ENCODE measurements around the gene ALKBH5.
"Not testable (repeated sequence)": the region's sequence is repeated elsewhere in the genome, so short reads cannot be mapped to it uniquely, and the experiment has no call there.

Gene ALKBH5

DNA sequence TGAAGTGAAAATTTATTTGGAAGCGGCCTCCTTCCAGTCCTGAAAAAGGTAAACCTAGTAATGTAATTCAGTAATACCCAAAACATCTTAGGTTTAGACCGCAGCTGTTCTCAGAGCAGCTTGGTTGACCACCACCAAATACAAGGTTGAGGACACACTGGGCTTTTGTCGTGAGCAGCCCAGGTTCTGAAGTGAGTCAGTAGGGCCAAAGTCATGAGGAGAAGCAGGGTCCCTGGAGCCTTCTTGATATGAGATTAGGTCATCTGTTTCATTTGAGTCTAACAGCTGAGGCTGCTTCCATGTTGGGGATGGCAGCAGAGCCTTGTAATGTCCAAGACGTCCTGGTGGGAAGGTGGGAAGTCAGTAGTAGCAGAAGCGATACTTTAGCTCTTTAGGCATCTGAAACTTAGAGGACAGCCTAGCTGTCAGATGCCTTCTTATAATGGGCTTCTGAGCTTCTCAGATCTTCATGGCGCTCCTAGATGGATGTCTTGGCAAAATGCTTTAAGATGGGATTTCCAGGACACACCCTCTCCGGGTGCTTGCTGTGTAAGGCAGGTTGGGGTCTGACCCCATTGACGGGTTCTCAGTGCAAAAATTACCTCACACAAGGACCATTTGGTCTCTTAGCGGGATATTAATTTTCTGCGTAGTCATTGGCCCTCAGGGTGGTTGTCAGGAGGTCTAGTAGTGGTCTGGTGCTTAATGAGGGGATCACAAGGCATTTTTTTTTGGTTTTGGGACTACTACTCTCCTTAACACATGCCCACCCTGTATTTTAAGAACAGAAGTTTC, 2.4 kb downstream of the ALKBH5 start:
- no peak for DNase-seq (ENCODE audit: low read depth, low spot score)

DNA sequence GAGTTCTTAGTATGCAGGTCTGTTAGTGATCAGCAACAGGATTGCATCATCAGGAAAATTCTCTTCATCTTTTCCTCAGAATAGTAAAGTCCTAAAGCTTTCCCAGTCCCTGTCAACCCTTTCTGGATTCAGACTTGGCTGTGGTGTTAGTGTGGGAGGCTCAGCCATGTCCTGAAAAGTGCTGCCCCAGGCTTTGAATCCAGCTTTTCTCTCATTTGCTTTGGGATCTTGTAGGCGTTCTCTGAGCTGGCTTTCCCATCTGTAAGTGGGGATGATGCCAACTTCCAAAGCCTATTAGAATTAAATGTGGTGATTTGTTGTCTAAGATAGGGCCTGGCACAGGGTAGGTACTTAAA, 3.0 kb downstream of the ALKBH5 start:
- no peak for DNase-seq (ENCODE audit: low read depth, low spot score)

DNA sequence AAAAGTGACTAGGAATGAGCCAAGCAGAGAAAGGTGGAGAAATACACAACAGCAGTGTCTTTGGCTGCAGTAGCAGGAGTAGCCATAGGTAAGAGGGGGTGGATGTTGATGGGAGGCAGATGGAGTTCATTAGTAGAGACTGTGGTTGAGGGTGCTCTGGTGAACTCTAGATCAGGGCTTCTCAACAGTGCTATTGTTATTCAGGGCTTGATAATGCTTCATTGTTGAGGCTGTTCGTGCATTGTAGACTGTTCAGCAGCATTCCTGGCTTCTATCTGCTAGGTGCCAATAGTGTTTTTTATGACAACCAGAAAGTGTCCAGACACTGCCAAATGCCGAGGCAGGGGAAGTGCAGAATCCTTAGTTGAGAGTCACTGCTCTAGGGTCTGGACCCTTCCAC, 3.6 kb downstream of the ALKBH5 start:
- DNase-seq (ENCODE audit: low read depth, low spot score) = no peak

DNA sequence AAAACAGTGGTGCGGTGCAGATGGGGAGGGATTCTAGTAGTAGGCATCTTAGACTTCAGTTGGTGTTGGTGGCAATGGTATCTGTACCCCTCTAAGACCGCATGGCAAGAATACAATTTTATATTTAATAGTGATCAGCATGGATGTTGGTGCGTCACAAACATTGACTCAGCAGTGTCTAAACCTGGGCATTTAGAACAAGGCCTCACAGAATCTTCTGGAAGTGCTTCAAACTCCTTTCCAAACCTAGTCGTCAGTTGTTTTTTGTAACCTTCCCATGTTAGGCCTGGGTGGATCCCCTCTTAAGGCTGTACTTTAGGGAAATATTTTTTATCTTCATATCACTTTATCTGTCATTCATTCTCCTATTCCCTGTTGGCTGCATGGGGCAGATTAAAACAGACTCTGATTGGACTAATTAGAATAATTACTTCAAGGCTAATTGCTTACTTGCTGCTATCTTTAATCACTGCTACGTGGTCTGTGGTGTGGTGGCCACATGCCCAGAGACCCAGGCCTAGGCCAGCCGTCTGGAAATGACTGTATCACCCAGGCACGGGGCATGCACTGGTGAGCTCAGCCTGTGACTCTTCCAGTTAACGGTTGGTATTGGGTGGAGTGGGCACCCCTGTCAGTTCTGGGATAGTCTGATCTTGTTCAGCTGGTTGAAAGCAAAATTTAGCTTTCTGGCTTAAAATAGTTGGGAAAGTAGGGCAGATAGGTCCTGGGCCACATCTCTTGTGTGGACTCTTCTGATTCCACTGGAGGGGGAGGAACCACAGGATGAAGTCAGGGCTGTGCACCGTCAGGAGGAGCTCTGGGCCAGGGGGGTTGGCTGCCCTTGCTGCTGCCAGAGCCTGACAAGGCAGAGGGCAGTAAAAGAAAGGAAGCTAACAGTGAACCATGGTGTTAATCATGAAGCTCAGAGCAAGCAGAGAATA, 4.5 kb downstream of the ALKBH5 start:
- no peak for DNase-seq (ENCODE audit: low read depth, low spot score)

GRCh38 chr17:18190628-18191235, 7.1 kb downstream of the ALKBH5 start:
- DNase-seq (ENCODE audit: low read depth, low spot score) = no peak

- DNase-seq (ENCODE audit: low read depth, low spot score) = no peak
Observed at GRCh38 chr17:18191236-18191667, 7.6 kb downstream of the ALKBH5 start.

DNA sequence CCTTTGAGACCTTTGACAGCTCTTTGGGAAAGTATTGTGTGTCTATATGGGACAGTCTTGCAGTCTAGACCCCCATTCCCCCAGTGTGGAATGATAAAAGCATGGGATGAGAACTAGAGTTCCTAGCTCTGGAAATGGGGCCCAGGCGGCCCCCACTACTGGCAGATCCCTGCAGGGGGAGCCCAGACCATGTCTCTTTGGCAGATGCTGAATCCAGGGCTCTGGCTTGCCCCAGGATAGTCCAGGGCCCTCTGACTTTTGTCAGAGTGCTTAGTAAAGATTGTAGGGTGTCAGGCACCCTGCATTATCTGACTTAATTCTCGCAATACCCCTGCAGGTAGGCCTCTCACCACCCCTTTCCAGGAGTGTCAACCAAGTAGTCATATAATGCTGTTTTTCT, 8.3 kb downstream of the ALKBH5 start:
- DNase-seq (ENCODE audit: low read depth, low spot score) = no peak

- DNase-seq (ENCODE audit: low read depth, low spot score) = no peak
Observed at GRCh38 chr17:18194394-18194793, 10.8 kb downstream of the ALKBH5 start.

GRCh38 chr17:18194804-18195203, 11.2 kb downstream of the ALKBH5 start:
- no peak for DNase-seq (ENCODE audit: low read depth, low spot score)

DNA sequence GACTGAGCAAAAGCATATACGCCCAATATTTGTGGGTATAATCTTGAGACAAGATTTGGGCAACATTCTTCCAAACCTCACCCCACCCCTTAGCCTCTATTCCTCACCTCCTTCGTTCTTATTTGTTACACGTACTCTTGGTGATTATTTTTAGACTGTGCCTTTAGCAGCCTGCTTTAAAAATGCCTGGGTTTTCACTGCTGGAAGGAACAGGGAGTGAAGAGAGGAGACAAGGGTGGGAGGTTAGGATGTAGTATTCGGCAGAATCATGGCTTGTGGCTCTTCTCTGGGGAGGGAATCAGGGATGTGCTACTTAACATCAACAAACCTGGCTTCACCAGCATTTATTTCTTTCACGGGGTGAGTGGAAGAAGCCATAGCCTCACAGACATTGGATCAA, 11.6 kb downstream of the ALKBH5 start:
- DNase-seq (ENCODE audit: low read depth, low spot score) = no peak

GRCh38 chr17:18197535-18198194, 14.0 kb downstream of the ALKBH5 start:
- DNase-seq (ENCODE audit: low read depth, low spot score) = no peak

DNA sequence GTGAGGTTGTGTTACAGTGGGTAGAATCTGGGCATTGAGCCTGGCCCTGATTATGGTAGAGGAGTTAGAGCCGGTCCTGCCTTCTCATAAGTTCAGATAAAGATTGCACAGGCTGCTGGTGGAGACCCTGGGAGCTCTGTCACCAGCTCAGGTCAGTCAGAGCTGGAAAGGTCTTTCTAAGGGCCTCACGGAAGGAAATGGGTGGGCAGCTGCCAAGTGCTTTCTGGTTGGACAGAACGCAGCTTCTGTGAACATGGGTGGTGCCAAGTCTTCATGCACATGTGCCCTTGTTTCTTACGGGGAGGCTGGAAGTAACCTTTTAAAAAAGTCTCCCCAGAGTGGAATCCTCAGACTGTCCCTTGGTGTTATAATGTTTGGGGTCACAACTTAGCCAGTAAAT, 14.9 kb downstream of the ALKBH5 start:
- DNase-seq (ENCODE audit: low read depth, low spot score) = no peak

DNA sequence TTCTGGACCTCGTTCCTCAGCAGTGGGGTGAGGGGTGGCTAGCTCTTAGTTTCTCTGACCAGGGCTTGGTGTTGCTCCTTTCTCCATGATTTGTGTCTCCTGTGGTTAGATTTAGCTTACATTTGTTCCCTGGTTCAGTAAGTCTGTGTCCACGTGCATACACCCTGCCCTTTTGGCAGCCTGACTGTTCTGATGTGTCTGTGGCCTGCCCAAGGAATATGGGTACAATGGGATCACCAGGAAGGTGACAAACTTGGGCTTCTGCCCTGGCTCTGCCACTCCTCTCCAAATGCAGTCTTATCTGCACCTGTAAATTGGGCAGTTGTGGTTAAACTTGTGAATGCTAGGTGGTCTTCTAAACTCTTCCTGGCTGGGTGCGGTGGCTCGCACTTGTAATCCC, 17.5 kb downstream of the ALKBH5 start:
- DNase-seq (ENCODE audit: low read depth, low spot score) = no peak

- DNase-seq (ENCODE audit: low read depth, low spot score) = no peak
Observed at GRCh38 chr17:18203308-18203707, 19.7 kb downstream of the ALKBH5 start.

DNA sequence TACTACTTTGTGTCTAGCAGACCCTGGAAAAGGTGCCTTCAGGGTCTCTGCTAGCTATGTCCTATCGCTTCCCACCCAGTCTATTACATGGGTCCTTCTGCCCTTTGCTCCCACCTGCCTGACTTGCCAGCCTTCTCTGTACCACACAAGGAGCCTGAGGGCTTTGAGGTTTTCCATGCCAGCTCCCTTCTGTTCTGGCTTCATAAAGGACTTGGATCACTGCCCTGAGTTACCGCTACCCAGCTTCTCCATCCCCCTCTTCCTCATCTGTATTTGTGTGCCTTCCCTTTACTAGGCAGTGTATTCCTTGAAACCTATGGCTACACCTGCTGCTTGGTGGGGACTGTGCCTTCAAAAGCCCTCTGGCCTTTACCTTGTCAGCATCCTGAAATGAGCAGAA, 22.2 kb downstream of the ALKBH5 start:
- no peak for DNase-seq (ENCODE audit: low read depth, low spot score)

DNA sequence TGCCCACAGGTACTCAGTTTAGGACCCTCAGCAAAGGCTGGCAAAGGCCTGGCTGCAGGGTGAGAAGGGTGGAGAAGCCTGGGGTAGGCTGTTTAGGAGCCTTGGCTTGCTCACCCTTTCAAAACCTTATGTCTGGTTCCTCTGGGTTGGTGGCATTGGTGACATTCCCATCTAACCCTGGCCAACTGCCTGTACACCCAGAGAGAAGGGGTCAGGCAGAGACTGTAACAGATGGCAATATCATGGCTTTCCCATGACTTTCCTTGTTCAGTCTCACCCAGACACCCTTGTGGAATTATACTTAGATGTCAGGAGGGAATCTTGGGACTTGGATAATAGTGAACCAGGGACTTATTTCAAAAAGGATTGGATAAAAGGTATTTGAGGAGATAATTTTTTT, 23.3 kb downstream of the ALKBH5 start:
- no peak for DNase-seq (ENCODE audit: low read depth, low spot score)

- no peak for DNase-seq (ENCODE audit: low read depth, low spot score)
Observed at GRCh38 chr17:18208092-18208491, 24.5 kb downstream of the ALKBH5 start.

- no peak for DNase-seq (ENCODE audit: low read depth, low spot score)
Observed at GRCh38 chr17:18213666-18214270, 30.1 kb downstream of the ALKBH5 start.

- not testable (repeated sequence) for DNase-seq (ENCODE audit: low read depth, low spot score)
Observed at GRCh38 chr17:18216906-18217305, 33.3 kb downstream of the ALKBH5 start.

DNA sequence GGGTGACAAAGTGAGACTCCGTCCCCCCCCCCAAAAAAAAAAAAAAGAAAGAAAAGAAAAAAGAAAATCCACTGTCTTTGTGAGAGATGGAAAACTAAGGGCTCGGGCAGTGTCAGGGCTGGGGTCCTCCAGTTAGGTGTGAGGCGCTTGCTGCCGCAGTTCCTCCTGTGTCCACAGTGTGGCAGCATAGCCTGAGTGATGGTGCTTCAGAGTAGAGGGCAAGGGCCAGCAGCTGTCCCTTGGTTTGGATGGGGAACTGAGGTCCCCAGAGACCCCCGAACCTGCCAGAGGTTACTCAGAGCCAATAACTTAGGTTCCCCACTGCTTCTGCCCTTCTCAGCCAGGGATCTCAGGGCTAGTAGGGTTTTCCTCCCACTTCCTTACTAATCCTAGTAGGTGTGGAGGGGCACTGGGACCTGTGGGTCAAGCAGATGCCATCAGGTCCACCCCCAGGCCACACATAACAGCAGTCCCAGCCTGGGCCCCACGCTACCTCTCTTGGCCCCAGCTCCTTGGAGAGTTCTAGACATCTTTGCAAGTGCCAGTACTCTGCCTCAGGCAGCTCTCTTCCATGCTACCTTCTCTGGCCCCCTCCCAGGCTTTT, 33.9 kb downstream of the ALKBH5 start:
- DNase-seq (ENCODE audit: low read depth, low spot score) = peak; percentile 35

Measured in iPS DF 19.7 (cell line).